GM23248 (cell line): ENCODE measurements around the gene GDPD5. TPM values are rescaled to one million over a fixed set of nuclear protein-coding genes. Genes with fewer than 3 reads are reported as not detected.

Experiments
- DNase-seq: peaks from one replicate; pipeline ENCODE4 v3.0.0-alpha.2; 2015
- H2AFZ ChIP-seq: fragments of 200-600 bp; sonication (generic); 2 replicates; pipeline ENCODE4 v1.6.1; 2016; ENCODE audit warnings: antibody characterized with exemption
- H3F3A ChIP-seq: fragments of 200-600 bp; sonication (generic); 2 replicates; pipeline ENCODE4 v1.6.1; 2016; ENCODE audit warnings: mild to moderate bottlenecking, antibody characterized with exemption, mixed run types; ENCODE audit not compliant: insufficient read depth
- H3K27ac ChIP-seq: fragments of 200-600 bp; sonication (generic); 2 replicates; pipeline ENCODE4 v1.5.1; 2016; ENCODE audit warnings: mild to moderate bottlenecking
- H3K27me3 ChIP-seq: fragments of 200-600 bp; sonication (generic); replicated peaks from 2 replicates; pipeline ENCODE4 v1.6.1; 2016; ENCODE audit warnings: mild to moderate bottlenecking; ENCODE audit not compliant: insufficient read depth
- H3K36me3 ChIP-seq: fragments of 200-600 bp; sonication (generic); 2 replicates; pipeline ENCODE4 v1.6.1; 2016; ENCODE audit warnings: low read depth, mild to moderate bottlenecking
- H3K4me1 ChIP-seq: fragments of 200-600 bp; sonication (generic); 2 replicates; pipeline ENCODE4 v1.6.1; 2016; ENCODE audit warnings: mild to moderate bottlenecking; ENCODE audit not compliant: insufficient read depth
- H3K4me2 ChIP-seq: fragments of 200-600 bp; sonication (generic); one replicate; pipeline ENCODE4 v1.6.1; 2016; ENCODE audit warnings: mild to moderate bottlenecking; ENCODE audit not compliant: unreplicated experiment
- H3K4me3 ChIP-seq: fragments of 200-600 bp; sonication (generic); 2 replicates; pipeline ENCODE4 v1.5.1; 2016; ENCODE audit warnings: mild to moderate bottlenecking
- H3K79me2 ChIP-seq: fragments of 200-600 bp; sonication (generic); 2 replicates; pipeline ENCODE4 v1.6.1; 2016; ENCODE audit warnings: mild to moderate bottlenecking; ENCODE audit not compliant: insufficient read depth
- H3K9ac ChIP-seq: fragments of 200-600 bp; sonication (generic); 2 replicates; pipeline ENCODE4 v1.6.1; 2016; ENCODE audit warnings: mild to moderate bottlenecking
- H3K9me2 ChIP-seq: fragments of 200-600 bp; sonication (generic); 2 replicates; pipeline ENCODE4 v1.6.1; 2016; ENCODE audit warnings: mixed run types, mild to moderate bottlenecking, moderate library complexity; ENCODE audit not compliant: insufficient read depth
- H3K9me3 ChIP-seq: fragments of 200-600 bp; sonication (generic); one replicate; pipeline ENCODE4 v1.6.1; 2017; ENCODE audit warnings: low read depth
- H4K20me1 ChIP-seq: fragments of 200-600 bp; sonication (generic); 2 replicates; pipeline ENCODE4 v1.6.0; 2016; ENCODE audit not compliant: insufficient read depth
- EZH2 ChIP-seq: fragments of 200-600 bp; sonication (generic); IDR thresholded peaks from 2 replicates; pipeline ENCODE4 v1.6.1; 2018; ENCODE audit warnings: antibody characterized with exemption, mild to moderate bottlenecking; ENCODE audit not compliant: insufficient read depth, poor library complexity, severe bottlenecking
- EZH2phosphoT487 ChIP-seq: fragments of 200-600 bp; sonication (generic); IDR thresholded peaks from 2 replicates; pipeline ENCODE4 v1.6.1; 2018; ENCODE audit warnings: antibody characterized with exemption, moderate library complexity, mild to moderate bottlenecking, low read depth; ENCODE audit not compliant: insufficient read depth
- WGBS, 2 experiments: methylation state at CpG; one replicate each; pipeline ENCODE4 v1.1.6; 2015 to 2017; ENCODE audit warnings: low lambda C conversion rate in 2 of 2, low coverage in 1 of 2; ENCODE audit errors: missing lambda C conversion rate in 2 of 2; 5-methylcytosine and 5-hydroxymethylcytosine counted together
- in situ Hi-C: fragments of 300-500 bp; cut with MboI; formaldehyde crosslinking; loops from 2 replicates; pipeline ENCODE4 v1.15.0; 2020
- polyA plus RNA-seq: library from polyadenylated mRNA; unstranded; fragments of >200 nt; fragmentation: Nextera tagmentation; extraction: Ambion mirVana; gene quantifications from 2 replicates; pipeline ENCODE4 v1.2.1, GENCODE V29; 2016
- total RNA-seq: library from RNA; depleted of rRNA; stranded (reverse); fragments of >200 nt; shearing (Covaris generic); gene quantifications from 2 replicates; pipeline ENCODE4 v1.2.3, GENCODE V29; 2014

GDPD5 gene
- total and polyA plus RNA-seq, 2 experiments from 2014 or later = 3.4 to 10.7 TPM

DNA sequence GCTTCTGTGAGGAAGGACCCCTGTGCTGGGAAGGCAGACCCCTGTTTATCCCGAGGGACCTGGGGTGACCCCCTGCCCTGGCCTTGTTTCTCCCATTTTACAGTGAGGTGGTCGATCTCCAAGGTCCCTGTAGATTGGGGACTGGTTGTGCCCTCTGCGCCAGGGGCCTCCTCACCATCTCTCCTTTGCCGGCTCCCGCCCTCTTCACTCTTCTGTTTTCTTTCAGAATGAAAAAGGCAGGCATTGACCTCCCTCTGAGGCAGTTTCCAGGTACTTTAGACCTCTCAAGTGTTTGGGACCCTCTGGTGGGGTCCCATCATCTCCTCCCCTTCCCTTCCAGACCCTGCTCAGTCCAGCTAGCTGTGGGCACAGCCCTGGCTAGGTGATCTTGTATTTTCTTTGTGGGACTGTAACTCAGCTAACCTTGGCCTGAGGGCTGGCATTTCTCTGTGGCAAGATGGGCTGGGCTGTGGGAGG, 37.8 kb upstream of the GDPD5 start:
- peaks cover 70% of the 10 kb centered on the region for H3K4me1 ChIP-seq
- H3K27ac ChIP-seq = peak overlapping the region; percentile 98
- peak; percentile 37 for DNase-seq
- peaks cover 3% of the 10 kb centered on the region for H4K20me1 ChIP-seq
- H3K79me2 ChIP-seq = peaks cover 66% of the 10 kb centered on the region
- no peak overlapping the region for H2AFZ ChIP-seq
- H3K9ac ChIP-seq = peak overlapping the region; percentile 99
- peak overlapping the region; percentile 87 for H3K4me3 ChIP-seq
- no peaks in the 10 kb centered on the region for H3K9me3 ChIP-seq
- in situ Hi-C loops = no loop called here
- TF ChIP-seq EZH2phosphoT487 (no peak), EZH2 (no peak)
- H3K4me2 ChIP-seq = peak overlapping the region; percentile 94
- peaks cover 17% of the 10 kb centered on the region for H3K36me3 ChIP-seq
- no peaks in the 10 kb centered on the region for H3K27me3 ChIP-seq
- 2 to 3% methylated on average over 5 of the region's 5 CpGs for WGBS, 2 experiments
- peaks cover 74% of the 10 kb centered on the region for H3F3A ChIP-seq
- H3K9me2 ChIP-seq = no peaks in the 10 kb centered on the region

DNA sequence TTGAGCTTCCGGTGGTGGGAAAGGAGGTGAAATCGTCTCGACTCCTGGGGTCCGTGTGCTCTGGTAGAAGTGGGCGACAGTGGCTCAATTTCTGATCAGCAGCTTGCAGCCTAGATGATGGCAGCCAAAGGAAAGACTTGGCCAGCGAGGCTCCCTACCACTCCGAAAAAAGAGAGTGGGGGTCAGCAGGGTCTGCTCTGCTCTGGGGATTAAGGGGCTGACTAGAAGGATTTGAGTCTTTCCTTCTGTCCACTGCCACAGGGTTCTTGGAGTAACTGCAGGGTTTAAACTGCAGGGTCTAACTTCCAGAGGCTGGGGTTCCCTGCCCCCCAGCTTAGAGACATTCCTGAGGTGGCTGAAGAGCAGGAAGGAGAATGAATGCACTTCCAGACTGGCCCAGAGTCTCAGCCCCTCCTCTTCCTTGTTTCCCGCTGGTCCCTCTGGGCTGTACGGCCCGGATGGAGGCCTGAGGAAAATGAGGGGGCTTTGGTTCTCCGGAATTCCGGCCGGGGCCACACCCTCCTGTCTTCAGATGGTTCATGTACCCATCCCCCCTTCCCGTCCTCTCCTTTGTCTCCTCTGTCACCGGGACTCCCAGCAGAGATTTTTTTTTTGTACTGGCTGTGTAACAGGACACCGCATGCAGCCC, 37.2 kb upstream of the GDPD5 start:
- peaks cover 12% of the 10 kb centered on the region for H3K36me3 ChIP-seq
- H4K20me1 ChIP-seq = no peaks in the 10 kb centered on the region; the same call in 1 of the 2 replicates
- peaks cover 72% of the 10 kb centered on the region for H3F3A ChIP-seq
- peaks cover 60% of the 10 kb centered on the region for H3K79me2 ChIP-seq
- peak overlapping the region; percentile 98 for H3K27ac ChIP-seq
- no peaks in the 10 kb centered on the region for H3K9me2 ChIP-seq
- no peak overlapping the region for H2AFZ ChIP-seq
- peak; percentile 83 for DNase-seq
- peak overlapping the region; percentile 99 for H3K9ac ChIP-seq
- peaks cover 70% of the 10 kb centered on the region for H3K4me1 ChIP-seq
- H3K4me3 ChIP-seq = peak overlapping the region; percentile 87
- H3K4me2 ChIP-seq = peak overlapping the region; percentile 94
- TF ChIP-seq EZH2phosphoT487 (no peak), EZH2 (no peak)
- in situ Hi-C loops = no loop called here
- no peaks in the 10 kb centered on the region for H3K27me3 ChIP-seq
- WGBS, 2 experiments = 0 to 1% methylated on average over 16 of the region's 16 CpGs
- H3K9me3 ChIP-seq = no peaks in the 10 kb centered on the region

DNA sequence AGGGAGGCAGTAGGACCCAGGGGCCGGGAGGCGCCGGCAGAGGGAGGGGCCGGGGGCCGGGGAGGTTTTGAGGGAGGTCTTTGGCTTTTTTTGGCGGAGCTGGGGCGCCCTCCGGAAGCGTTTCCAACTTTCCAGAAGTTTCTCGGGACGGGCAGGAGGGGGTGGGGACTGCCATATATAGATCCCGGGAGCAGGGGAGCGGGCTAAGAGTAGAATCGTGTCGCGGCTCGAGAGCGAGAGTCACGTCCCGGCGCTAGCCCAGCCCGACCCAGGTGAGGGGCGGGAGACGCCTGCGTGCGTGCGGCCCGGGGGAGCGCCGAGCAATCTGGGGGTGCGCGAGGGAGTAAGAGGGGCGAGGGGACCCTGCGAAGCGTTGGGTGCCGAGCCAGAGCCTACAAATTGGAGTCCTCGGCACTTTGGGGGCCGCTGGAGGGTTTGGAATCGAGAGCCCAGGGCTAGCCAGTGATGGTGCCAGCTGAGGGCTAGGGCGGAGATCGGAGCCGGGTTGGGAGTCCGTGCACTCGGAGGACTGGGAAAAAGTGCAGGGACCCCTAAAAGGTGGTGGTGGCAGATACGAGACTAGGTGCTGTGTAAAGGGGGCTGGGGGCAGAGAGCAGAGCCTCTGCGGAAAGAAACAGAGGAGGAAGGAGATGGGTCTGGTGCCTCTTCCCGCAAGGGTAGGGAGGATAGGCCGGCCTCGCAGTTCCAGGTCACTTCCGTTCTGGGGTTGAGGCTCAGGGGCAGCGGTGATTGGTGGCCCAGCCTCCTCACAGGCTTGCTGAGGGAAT, 36.5 kb upstream of the GDPD5 start, which contains the start of gene SERPINH1:
Gene SERPINH1 (plus strand): TSS at position 206 of the 788 bp plus-strand sequence. CDS start 4,097 bp downstream, outside the sequence.
- Histone ChIP-seq H3K27me3 (no peaks in the 10 kb centered on the region), H3F3A (peaks cover 68% of the 10 kb centered on the region), H3K4me3 (peak within 1 kb of the TSS; percentile 87), H3K27ac (peak within 1 kb of the TSS; percentile 98), H3K9me3 (no peaks in the 10 kb centered on the region), H3K79me2 (peaks cover 53% of the 10 kb centered on the region), H3K4me2 (peak within 1 kb of the TSS; percentile 94), H3K9ac (peak within 1 kb of the TSS; percentile 99), H2AFZ (peak within 1 kb of the TSS; percentile 73), H3K36me3 (peaks cover 5% of the 10 kb centered on the region), H3K9me2 (no peaks in the 10 kb centered on the region), H3K4me1 (peaks cover 70% of the 10 kb centered on the region), H4K20me1 (no peaks in the 10 kb centered on the region)
- WGBS, 2 experiments = 1 to 4% methylated on average over 25 to 48 of the region's 51 CpGs
- peak; percentile 96 for DNase-seq
- TF ChIP-seq EZH2 = no peak
- TF ChIP-seq EZH2phosphoT487 = no peak
- in situ Hi-C loops = no loop called here

DNA sequence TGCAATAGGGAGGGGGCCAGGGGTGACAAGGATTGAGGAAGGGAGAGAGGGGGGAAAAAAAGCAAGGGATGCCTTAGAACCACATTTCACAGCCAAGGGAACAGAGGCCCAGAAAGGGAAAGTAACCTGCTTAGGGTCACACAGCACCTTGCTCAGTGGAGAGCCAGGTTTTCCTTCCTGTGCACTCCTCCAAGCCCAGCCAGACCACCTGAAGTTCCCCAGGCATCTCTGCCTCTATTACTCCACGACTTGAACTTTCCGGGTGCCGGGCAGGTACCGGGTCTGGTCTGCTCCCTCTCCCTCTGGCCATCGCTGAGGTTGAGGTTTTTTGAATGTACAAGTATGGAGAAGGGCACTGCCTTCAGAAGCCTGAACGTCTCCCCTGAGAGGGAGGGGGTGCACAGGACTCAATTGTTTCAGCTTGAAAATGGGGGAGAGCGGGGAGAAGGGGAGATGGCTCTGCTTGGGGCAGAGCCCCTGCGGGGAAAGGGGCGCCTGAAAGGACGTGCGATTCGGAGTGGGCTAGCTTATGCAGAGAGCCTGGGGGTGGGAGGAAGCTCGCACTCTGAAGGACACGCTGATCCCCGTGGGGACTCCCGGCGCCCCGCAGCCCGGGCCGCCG, 35.8 kb upstream of the GDPD5 start:
- peak overlapping the region; percentile 73 for H2AFZ ChIP-seq
- H3F3A ChIP-seq = peaks cover 66% of the 10 kb centered on the region
- H3K4me1 ChIP-seq = peaks cover 65% of the 10 kb centered on the region
- H3K9me3 ChIP-seq = no peaks in the 10 kb centered on the region
- H3K27ac ChIP-seq = peak overlapping the region; percentile 98
- WGBS, 2 experiments = 19 to 36% methylated on average over 11 to 21 of the region's 21 CpGs
- peak; percentile 13 for DNase-seq
- H3K36me3 ChIP-seq = no peaks in the 10 kb centered on the region
- in situ Hi-C loops = no loop called here
- H3K9me2 ChIP-seq = no peaks in the 10 kb centered on the region
- H3K9ac ChIP-seq = peak overlapping the region; percentile 99
- no peaks in the 10 kb centered on the region for H4K20me1 ChIP-seq
- peaks cover 46% of the 10 kb centered on the region for H3K79me2 ChIP-seq
- H3K4me2 ChIP-seq = peak overlapping the region; percentile 94
- H3K27me3 ChIP-seq = no peaks in the 10 kb centered on the region
- H3K4me3 ChIP-seq = peak overlapping the region; percentile 87
- no peak for TF ChIP-seq EZH2phosphoT487
